Neural progenitor cell (in vitro differentiated cells): ENCODE measurements around the gene SBNO1. TPM values are rescaled to one million over a fixed set of nuclear protein-coding genes. Genes with fewer than 3 reads are reported as not detected.
"Not testable (repeated sequence)": the region's sequence is repeated elsewhere in the genome, so short reads cannot be mapped to it uniquely, and the experiment has no call there.

Experiments used
- DNase-seq: peaks from one replicate; pipeline ENCODE4 v3.0.0-alpha.2; 2016; ENCODE audit warnings: low spot score
- H2AFZ ChIP-seq: fragments of 200-600 bp; sonication (generic); replicated peaks from 2 replicates; pipeline ENCODE4 v1.6.1; 2016; ENCODE audit warnings: antibody characterized with exemption
- H3F3A ChIP-seq: fragments of 200-600 bp; sonication (generic); 2 replicates; pipeline ENCODE4 v1.6.1; 2016; ENCODE audit warnings: antibody characterized with exemption, low read depth
- H3K27ac ChIP-seq: fragments of 200-600 bp; sonication (generic); 2 replicates; pipeline ENCODE4 v1.5.1; 2016; ENCODE audit warnings: mild to moderate bottlenecking
- H3K27me3 ChIP-seq: fragments of 200-600 bp; sonication (generic); 2 replicates; pipeline ENCODE4 v1.6.1; 2016; ENCODE audit warnings: mild to moderate bottlenecking, moderate library complexity
- H3K36me3 ChIP-seq: fragments of 200-600 bp; sonication (generic); 2 replicates; pipeline ENCODE4 v1.5.1; 2016
- H3K4me1 ChIP-seq: fragments of 200-600 bp; sonication (generic); 2 replicates; pipeline ENCODE4 v1.6.1; 2016; ENCODE audit warnings: mixed run types
- H3K4me2 ChIP-seq: fragments of 200-600 bp; sonication (generic); 2 replicates; pipeline ENCODE4 v1.6.1; 2016
- H3K4me3 ChIP-seq: fragments of 200-600 bp; sonication (generic); 2 replicates; pipeline ENCODE4 v1.5.1; 2016
- H3K79me2 ChIP-seq: fragments of 200-600 bp; sonication (generic); 2 replicates; pipeline ENCODE4 v1.6.1; 2016; ENCODE audit warnings: low read depth
- H3K9ac ChIP-seq: fragments of 200-600 bp; sonication (generic); 2 replicates; pipeline ENCODE4 v1.6.1; 2016
- H3K9me3 ChIP-seq: fragments of 200-600 bp; sonication (generic); 2 replicates; pipeline ENCODE4 v1.5.1; 2016; ENCODE audit warnings: low read depth
- H4K20me1 ChIP-seq: fragments of 200-600 bp; sonication (generic); 2 replicates; pipeline ENCODE4 v1.6.1; 2016; ENCODE audit warnings: low read depth
- H3K27ac Mint-ChIP-seq: 3 replicates; pipeline ENCODE4 v1.8.0; 2021; ENCODE audit warnings: mixed read lengths
- H3K27me3 Mint-ChIP-seq: 2 replicates; pipeline ENCODE4 v1.8.0; 2022; ENCODE audit warnings: low read depth, mild to moderate bottlenecking, inconsistent platforms, moderate library complexity, mixed read lengths; ENCODE audit not compliant: insufficient read depth
- H3K36me3 Mint-ChIP-seq: 3 replicates; pipeline ENCODE4 v1.8.0; 2021; ENCODE audit warnings: mixed read lengths
- H3K4me1 Mint-ChIP-seq: 3 replicates; pipeline ENCODE4 v1.8.0; 2021; ENCODE audit warnings: mixed read lengths
- H3K4me3 Mint-ChIP-seq: 3 replicates; pipeline ENCODE4 v1.8.0; 2021; ENCODE audit warnings: mild to moderate bottlenecking, moderate library complexity, mixed read lengths
- H3K9me3 Mint-ChIP-seq: 3 replicates; pipeline ENCODE4 v1.8.0; 2020; ENCODE audit warnings: mixed read lengths
- CTCF ChIP-seq: fragments of 200-600 bp; sonication (generic); IDR thresholded peaks from 2 replicates; pipeline ENCODE4 v1.5.1; 2017; ENCODE audit warnings: antibody characterized with exemption, mild to moderate bottlenecking
- EZH2 ChIP-seq: fragments of 200-600 bp; sonication (generic); IDR thresholded peaks from 2 replicates; pipeline ENCODE4 v1.6.1; 2017; ENCODE audit warnings: antibody characterized with exemption, mild to moderate bottlenecking, moderate library complexity
- EZH2phosphoT487 ChIP-seq: fragments of 200-600 bp; sonication (generic); IDR thresholded peaks from 2 replicates; pipeline ENCODE4 v1.6.1; 2017; ENCODE audit warnings: antibody characterized with exemption
- total RNA-seq: library from RNA; depleted of rRNA; stranded (reverse); fragments of >200 nt; gene quantifications from 2 replicates; pipeline ENCODE4 v1.2.3, GENCODE V29; 2015; ENCODE audit warnings: low replicate concordance

Gene SBNO1
- total RNA-seq, 1 donor from 2014 or later, result 81.6 TPM

- H4K20me1 ChIP-seq, result peaks cover 13% of the 10 kb centered on the region
- no peaks in the 10 kb centered on the region for H3K9me3 ChIP-seq
- H3K4me1 ChIP-seq, result no peaks in the 10 kb centered on the region
- peaks cover 46% of the 10 kb centered on the region for H3K36me3 ChIP-seq
- Mint-ChIP-seq H3K9me3 (no peaks in the 10 kb centered on the region), H3K4me3 (no peak overlapping the region), H3K36me3 (peaks cover 25% of the 10 kb centered on the region), H3K27me3 (no peaks in the 10 kb centered on the region), H3K4me1 (no peaks in the 10 kb centered on the region), H3K27ac (no peak overlapping the region)
- H2AFZ ChIP-seq, result no peak overlapping the region
- DNase-seq, result no peak
- H3K9ac ChIP-seq, result no peak overlapping the region
- TF ChIP-seq EZH2 (no peak), CTCF (no peak)
- no peak overlapping the region for H3K4me3 ChIP-seq
- peaks cover 21% of the 10 kb centered on the region for H3F3A ChIP-seq
- H3K4me2 ChIP-seq, result no peak overlapping the region
- H3K79me2 ChIP-seq, result no peaks in the 10 kb centered on the region
- H3K27ac ChIP-seq, result no peak overlapping the region
- no peaks in the 10 kb centered on the region for H3K27me3 ChIP-seq
These were observed 34.8 kb downstream of the SBNO1 start for GRCh38 chr12:123329799-123330198.

- Histone ChIP-seq H3K9ac (no peak overlapping the region), H3K4me2 (no peak overlapping the region), H3K9me3 (no peaks in the 10 kb centered on the region), H3K4me3 (no peak overlapping the region), H3K36me3 (peaks cover 51% of the 10 kb centered on the region), H2AFZ (no peak overlapping the region), H3F3A (peaks cover 4% of the 10 kb centered on the region), H4K20me1 (no peaks in the 10 kb centered on the region), H3K79me2 (no peaks in the 10 kb centered on the region), H3K4me1 (no peaks in the 10 kb centered on the region), H3K27me3 (no peaks in the 10 kb centered on the region), H3K27ac (no peak overlapping the region)
- no peak for TF ChIP-seq EZH2
- TF ChIP-seq EZH2phosphoT487, result no peak
- no peak for TF ChIP-seq CTCF
- Mint-ChIP-seq H3K27me3 (no peaks in the 10 kb centered on the region), H3K36me3 (peaks cover 30% of the 10 kb centered on the region), H3K9me3 (no peaks in the 10 kb centered on the region), H3K4me3 (no peak overlapping the region), H3K4me1 (no peaks in the 10 kb centered on the region), H3K27ac (no peak overlapping the region)
- DNase-seq, result no peak
These were observed 44.8 kb downstream of the SBNO1 start for GRCh38 chr12:123319826-123320225.

GRCh38 chr12:123319273-123319672 lies 45.4 kb downstream of the SBNO1 start:
- no peak for DNase-seq
- no peak overlapping the region for H3K27ac ChIP-seq
- Mint-ChIP-seq H3K4me3 (no peak overlapping the region), H3K9me3 (no peaks in the 10 kb centered on the region), H3K27me3 (no peaks in the 10 kb centered on the region), H3K4me1 (no peaks in the 10 kb centered on the region), H3K27ac (no peak overlapping the region), H3K36me3 (peaks cover 30% of the 10 kb centered on the region)
- peaks cover 4% of the 10 kb centered on the region for H3F3A ChIP-seq
- TF ChIP-seq CTCF, result no peak
- no peak for TF ChIP-seq EZH2phosphoT487
- no peak for TF ChIP-seq EZH2
- no peak overlapping the region for H3K4me3 ChIP-seq
- H3K9me3 ChIP-seq, result no peaks in the 10 kb centered on the region
- H3K36me3 ChIP-seq, result peaks cover 51% of the 10 kb centered on the region
- H3K79me2 ChIP-seq, result no peaks in the 10 kb centered on the region
- no peak overlapping the region for H3K4me2 ChIP-seq
- no peak overlapping the region for H2AFZ ChIP-seq
- H3K27me3 ChIP-seq, result no peaks in the 10 kb centered on the region
- H4K20me1 ChIP-seq, result no peaks in the 10 kb centered on the region
- H3K4me1 ChIP-seq, result no peaks in the 10 kb centered on the region
- H3K9ac ChIP-seq, result no peak overlapping the region

GRCh38 chr12:123313046-123313445 lies 51.6 kb downstream of the SBNO1 start:
- DNase-seq, H3K79me2 ChIP-seq, H3K27me3 Mint-ChIP-seq, H3K4me1 Mint-ChIP-seq, H4K20me1 ChIP-seq, H3K4me2 ChIP-seq, H3F3A ChIP-seq, H3K9ac ChIP-seq, H3K27ac ChIP-seq, H2AFZ ChIP-seq, H3K4me3 Mint-ChIP-seq, H3K4me3 ChIP-seq, H3K27me3 ChIP-seq, H3K9me3 Mint-ChIP-seq, H3K27ac Mint-ChIP-seq, H3K9me3 ChIP-seq, H3K4me1 ChIP-seq: not testable (repeated sequence)
- H3K36me3 Mint-ChIP-seq, result peaks cover 23% of the 10 kb centered on the region
- peaks cover 37% of the 10 kb centered on the region for H3K36me3 ChIP-seq
